Measurements from ENCODE around the gene DPAGT1.

The DPAGT1 gene

GRCh38 chr11:119049081-119049480 is 52.6 kb downstream of the DPAGT1 start:
- Histone ChIP-seq H3K4me3 (ENCODE audit: low read length in 2 of 2) (no peak overlapping the region), H3K9ac (ENCODE audit: low read depth in 1 of 2, low read length in 2 of 2) (no peak overlapping the region), H3K4me1 (ENCODE audit: control insufficient read depth in 2 of 2, insufficient read depth in 2 of 2, low read length in 2 of 2) (no peaks in the 10 kb centered on the region), H3K9me3 (ENCODE audit: control insufficient read depth in 2 of 2, low read length in 2 of 2) (no peaks in the 10 kb centered on the region), H3K36me3 (ENCODE audit: control insufficient read depth in 2 of 2, insufficient read depth in 2 of 2, low read length in 2 of 2) (peaks cover 76 to 77% of the 10 kb centered on the region in 2 donors), H3K27me3 (ENCODE audit: control insufficient read depth in 2 of 2, insufficient read depth in 2 of 2, low read length in 2 of 2) (no peaks in the 10 kb centered on the region), H3K27ac (ENCODE audit: low read depth in 2 of 2, low read length in 2 of 2) (no peak overlapping the region)

GRCh38 chr11:119048644-119049043 is 53.0 kb downstream of the DPAGT1 start:
- Histone ChIP-seq H3K36me3 (ENCODE audit: control insufficient read depth in 2 of 2, insufficient read depth in 2 of 2, low read length in 2 of 2) (peaks cover 72 to 73% of the 10 kb centered on the region in 2 donors), H3K9me3 (ENCODE audit: control insufficient read depth in 2 of 2, low read length in 2 of 2) (no peaks in the 10 kb centered on the region), H3K4me3 (ENCODE audit: low read length in 2 of 2) (no peak overlapping the region), H3K9ac (ENCODE audit: low read depth in 1 of 2, low read length in 2 of 2) (no peak overlapping the region), H3K27ac (ENCODE audit: low read depth in 2 of 2, low read length in 2 of 2) (no peak overlapping the region), H3K27me3 (ENCODE audit: control insufficient read depth in 2 of 2, insufficient read depth in 2 of 2, low read length in 2 of 2) (no peaks in the 10 kb centered on the region), H3K4me1 (ENCODE audit: control insufficient read depth in 2 of 2, insufficient read depth in 2 of 2, low read length in 2 of 2) (no peaks in the 10 kb centered on the region)

DNA sequence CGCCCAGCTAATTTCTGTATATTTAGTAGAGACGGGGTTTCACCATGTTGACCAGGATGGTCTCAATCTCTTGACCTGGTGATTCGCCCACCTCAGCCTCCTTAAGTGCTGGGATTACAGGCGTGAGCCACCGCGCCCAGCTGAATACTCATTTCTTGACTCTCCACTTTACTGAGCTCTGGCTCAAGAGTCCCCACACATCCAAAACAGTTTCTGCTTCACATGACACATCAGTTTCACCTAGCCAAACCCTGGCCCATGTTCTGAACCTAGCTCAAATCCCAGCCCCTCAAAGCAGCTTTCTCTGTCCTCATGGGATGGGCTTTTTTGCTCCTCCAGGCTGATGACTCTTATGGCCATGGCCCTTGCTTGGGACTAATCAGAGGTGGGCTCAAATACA is 54.4 kb downstream of the DPAGT1 start:
- Histone ChIP-seq H3K27ac (ENCODE audit: low read depth in 2 of 2, low read length in 2 of 2) (no peak overlapping the region), H3K36me3 (ENCODE audit: control insufficient read depth in 2 of 2, insufficient read depth in 2 of 2, low read length in 2 of 2) (peaks cover 57 to 62% of the 10 kb centered on the region in 2 donors), H3K9ac (ENCODE audit: low read depth in 1 of 2, low read length in 2 of 2) (no peak overlapping the region), H3K9me3 (ENCODE audit: control insufficient read depth in 2 of 2, low read length in 2 of 2) (no peaks in the 10 kb centered on the region), H3K27me3 (ENCODE audit: control insufficient read depth in 2 of 2, insufficient read depth in 2 of 2, low read length in 2 of 2) (no peaks in the 10 kb centered on the region), H3K4me1 (ENCODE audit: control insufficient read depth in 2 of 2, insufficient read depth in 2 of 2, low read length in 2 of 2) (no peaks in the 10 kb centered on the region), H3K4me3 (ENCODE audit: low read length in 2 of 2) (no peak overlapping the region)
